ENCODE data around the gene INMT.

The INMT gene

GRCh38 chr7:30789334-30789711 lies 37.4 kb downstream of the INMT start:
- no peak for DNase-seq

- DNase-seq, result no peak
Measured at GRCh38 chr7:30790356-30790755, 38.4 kb downstream of the INMT start.

GRCh38 chr7:30791114-30791513 lies 39.2 kb downstream of the INMT start:
- no peak for DNase-seq

- no peak for DNase-seq
Measured at GRCh38 chr7:30795161-30795948, 43.4 kb downstream of the INMT start.

GRCh38 chr7:30796105-30796869 lies 44.4 kb downstream of the INMT start:
- no peak for DNase-seq

GRCh38 chr7:30797176-30798040 lies 45.5 kb downstream of the INMT start:
- DNase-seq, result no peak

GRCh38 chr7:30799206-30799975 lies 47.5 kb downstream of the INMT start:
- DNase-seq, result no peak

- no peak for DNase-seq
Measured at GRCh38 chr7:30799976-30800661, 48.2 kb downstream of the INMT start.

- peak; percentile 44 for DNase-seq
Measured at GRCh38 chr7:30800785-30801252, 48.9 kb downstream of the INMT start.

- DNase-seq, result no peak
Measured at GRCh38 chr7:30802812-30803211, 50.9 kb downstream of the INMT start.

- no peak for DNase-seq
Measured at GRCh38 chr7:30804078-30804661, 52.2 kb downstream of the INMT start.

GRCh38 chr7:30805081-30805691 lies 53.3 kb downstream of the INMT start:
- DNase-seq, result no peak

- no peak for DNase-seq
Measured at GRCh38 chr7:30805931-30806330, 54.0 kb downstream of the INMT start.

Data from CD4-positive, alpha-beta T cell treated with Interleukin-10 for 1 hour (primary cell).